CD14-positive monocyte (primary cell): ENCODE results near the gene SLC2A2. TPM values are rescaled to one million over a fixed set of nuclear protein-coding genes. Genes with fewer than 3 reads are reported as not detected.

Experiments used
- DNase-seq, 3 donors: peaks; one replicate each; pipeline ENCODE4 v3.0.0-alpha.2; 2011 to 2022
- H2AFZ ChIP-seq: 2 replicates; pipeline ENCODE4 v1.6.0; 2012; ENCODE audit warnings: mild to moderate bottlenecking, low read depth, low read length, inconsistent platforms; ENCODE audit not compliant: insufficient read depth, poor library complexity, severe bottlenecking
- H3K27ac ChIP-seq, 2 donors: 1 replicate in 1 of 2; 2 replicates in 1 of 2; pipeline ENCODE4 v1.5.1; 2012 to 2013; ENCODE audit warnings: low read length in 2 of 2, control low read depth in 1 of 2, inconsistent platforms in 1 of 2, low read depth in 1 of 2, mild to moderate bottlenecking in 1 of 2
- H3K27me3 ChIP-seq, 2 donors: one replicate each; pipeline versions ENCODE4 v1.6.0 to v1.6.1; 2011 to 2013; ENCODE audit warnings: low read length in 2 of 2; ENCODE audit not compliant: control insufficient read depth in 2 of 2, insufficient read depth in 2 of 2
- H3K36me3 ChIP-seq, 2 donors: replicated peaks in 1 of 2; 1 replicate in 1 of 2; 2 replicates in 1 of 2; pipeline versions ENCODE4 v1.5.1 to v1.6.1; 2012 to 2013; ENCODE audit warnings: low read length in 2 of 2, control low read depth in 1 of 2, inconsistent platforms in 1 of 2, mild to moderate bottlenecking in 1 of 2; ENCODE audit not compliant: insufficient read depth in 2 of 2, control insufficient read depth in 1 of 2
- H3K4me1 ChIP-seq, 2 donors: 1 replicate in 1 of 2; 2 replicates in 1 of 2; pipeline versions ENCODE4 v1.5.1 to v1.6.1; 2012 to 2013; ENCODE audit warnings: low read length in 2 of 2, control low read depth in 1 of 2, inconsistent platforms in 1 of 2, mild to moderate bottlenecking in 1 of 2, moderate library complexity in 1 of 2; ENCODE audit not compliant: insufficient read depth in 2 of 2, control insufficient read depth in 1 of 2
- H3K4me2 ChIP-seq: replicated peaks from 2 replicates; pipeline ENCODE3; 2012; ENCODE audit warnings: low read length, moderate library complexity, mild to moderate bottlenecking; ENCODE audit not compliant: poor library complexity, severe bottlenecking; ENCODE audit errors: extremely low read depth
- H3K4me3 ChIP-seq, 3 experiments: fragments of 200-600 bp in 1 of 3; sonication (generic) in 1 of 3; replicated peaks in 1 of 3; 1 replicate in 2 of 3; 2 replicates in 1 of 3; pipeline ENCODE4 v1.5.1; 2011 to 2013; ENCODE audit warnings: low read length in 3 of 3, mild to moderate bottlenecking in 3 of 3, control low read depth in 2 of 3, low read depth in 2 of 3, inconsistent platforms in 1 of 3, moderate library complexity in 1 of 3
- H3K79me2 ChIP-seq: 2 replicates; pipeline ENCODE4 v1.6.0; 2012; ENCODE audit warnings: mild to moderate bottlenecking, control low read depth, inconsistent platforms, low read length, moderate library complexity; ENCODE audit not compliant: insufficient read depth
- H3K9ac ChIP-seq: 2 replicates; pipeline ENCODE4 v1.6.0; 2017; ENCODE audit warnings: low read length, mild to moderate bottlenecking; ENCODE audit not compliant: insufficient read depth, poor library complexity, severe bottlenecking
- H3K9me3 ChIP-seq, 2 donors: replicated peaks in 1 of 2; 1 replicate in 1 of 2; 2 replicates in 1 of 2; pipeline versions ENCODE4 v1.5.1 to v1.6.1; 2012 to 2013; ENCODE audit warnings: low read length in 2 of 2, control low read depth in 1 of 2; ENCODE audit not compliant: control insufficient read depth in 1 of 2, insufficient read depth in 1 of 2
- H4K20me1 ChIP-seq: 2 replicates; pipeline ENCODE4 v1.6.0; 2012; ENCODE audit warnings: mild to moderate bottlenecking, low read length, control low read depth, moderate library complexity; ENCODE audit not compliant: insufficient read depth
- H3K27ac Mint-ChIP-seq, 7 donors: one replicate each; pipeline ENCODE4 v1.8.0; 2020; ENCODE audit warnings: mild to moderate bottlenecking in 7 of 7, mixed read lengths in 7 of 7, moderate library complexity in 6 of 7, inconsistent platforms in 2 of 7
- H3K27me3 Mint-ChIP-seq, 3 donors: one replicate each; pipeline ENCODE4 v1.8.0; 2021 to 2022; ENCODE audit warnings: low read depth in 3 of 3, mild to moderate bottlenecking in 3 of 3, mixed read lengths in 3 of 3, moderate library complexity in 3 of 3, inconsistent platforms in 1 of 3
- H3K36me3 Mint-ChIP-seq, 2 donors: one replicate each; pipeline ENCODE4 v1.8.0; 2020; ENCODE audit warnings: mixed read lengths in 2 of 2, inconsistent platforms in 1 of 2, mild to moderate bottlenecking in 1 of 2
- H3K4me1 Mint-ChIP-seq: one replicate; pipeline ENCODE4 v1.8.0; 2020; ENCODE audit warnings: mild to moderate bottlenecking, mixed read lengths
- H3K4me3 Mint-ChIP-seq, 2 donors: one replicate each; pipeline ENCODE4 v1.8.0; 2020; ENCODE audit warnings: mild to moderate bottlenecking in 2 of 2, mixed read lengths in 2 of 2, moderate library complexity in 1 of 2
- H3K9me3 Mint-ChIP-seq, 7 donors: one replicate each; pipeline ENCODE4 v1.8.0; 2020 to 2022; ENCODE audit warnings: mixed read lengths in 7 of 7, mild to moderate bottlenecking in 6 of 7, moderate library complexity in 6 of 7, inconsistent platforms in 2 of 7
- CTCF ChIP-seq: fragments of 200-600 bp; IDR thresholded peaks from one replicate; pipeline ENCODE4 v1.8.0; 2022; ENCODE audit warnings: antibody characterized with exemption, mild to moderate bottlenecking
- WGBS: methylation state at CpG from one replicate; pipeline ENCODE4 v1.1.5; 2013; ENCODE audit warnings: missing lambda C conversion rate; ENCODE audit not compliant: insufficient coverage; 5-methylcytosine and 5-hydroxymethylcytosine counted together
- intact Hi-C, 2 donors: fragments of 100-400 bp; cut with micrococcal nuclease; formaldehyde crosslinking; loops; one replicate each; pipeline versions ENCODE4 v1.15.0 to v1.15.1; 2023
- polyA plus RNA-seq, 3 donors: library from polyadenylated mRNA; depleted of rRNA in 1 of 3; unstranded in 2 of 3; stranded (reverse) in 1 of 3; fragments of 300-500 nt in 2 of 3; fragments of >200 nt in 1 of 3; fragmentation: Illumina TruSeq in 2 of 3; gene quantifications; 1 replicate in 2 of 3; 2 replicates in 1 of 3; pipeline ENCODE4 v1.2.3, GENCODE V29; 2012 to 2021

Gene SLC2A2
- polyA plus RNA-seq, 3 donors = not detected

DNA sequence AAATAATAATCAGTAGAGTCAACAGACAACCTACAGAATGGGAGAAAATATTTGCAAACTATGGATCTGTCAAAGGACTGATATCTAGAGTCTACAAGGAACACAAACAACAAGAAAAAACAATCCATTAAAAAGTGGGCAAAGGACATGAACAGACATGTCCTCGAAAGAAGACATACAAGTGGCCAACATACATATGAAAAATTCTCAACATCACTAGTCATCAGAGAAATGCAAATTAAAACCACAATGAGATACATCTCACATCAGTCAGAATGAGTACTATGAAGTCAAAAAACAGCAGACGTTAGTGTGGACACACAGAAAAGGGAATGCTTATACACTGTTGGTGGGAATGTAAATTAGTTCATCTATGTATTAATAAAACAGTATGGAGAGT, 33.7 kb downstream of the SLC2A2 start:
- H3K4me2 ChIP-seq = no peak overlapping the region
- no peak overlapping the region for H3K27ac ChIP-seq
- no peaks in the 10 kb centered on the region for H3K4me1 ChIP-seq
- no peak overlapping the region for H3K9ac ChIP-seq
- H3K4me3 ChIP-seq = no peak overlapping the region
- DNase-seq = no peak
- no peak for TF ChIP-seq CTCF
- WGBS = no CpG with 5 or more reads among the region's 2 CpGs
- H3K9me3 ChIP-seq = no peaks in the 10 kb centered on the region
- peaks cover 0 to 3% (median 0%) of the 10 kb centered on the region in 7 donors for H3K9me3 Mint-ChIP-seq
- H3K27me3 Mint-ChIP-seq = peaks cover 0 to 7% (median 0%) of the 10 kb centered on the region in 3 donors
- no peak overlapping the region for H3K27ac Mint-ChIP-seq
- no peaks in the 10 kb centered on the region for H3K36me3 ChIP-seq
- no peaks in the 10 kb centered on the region for H3K36me3 Mint-ChIP-seq
- no peaks in the 10 kb centered on the region for H3K79me2 ChIP-seq
- no peak overlapping the region for H3K4me3 Mint-ChIP-seq
- H4K20me1 ChIP-seq = no peaks in the 10 kb centered on the region
- H3K27me3 ChIP-seq = no peaks in the 10 kb centered on the region
- no peaks in the 10 kb centered on the region for H3K4me1 Mint-ChIP-seq
- H2AFZ ChIP-seq = no peak overlapping the region
- intact Hi-C loops = no loop called here

DNA sequence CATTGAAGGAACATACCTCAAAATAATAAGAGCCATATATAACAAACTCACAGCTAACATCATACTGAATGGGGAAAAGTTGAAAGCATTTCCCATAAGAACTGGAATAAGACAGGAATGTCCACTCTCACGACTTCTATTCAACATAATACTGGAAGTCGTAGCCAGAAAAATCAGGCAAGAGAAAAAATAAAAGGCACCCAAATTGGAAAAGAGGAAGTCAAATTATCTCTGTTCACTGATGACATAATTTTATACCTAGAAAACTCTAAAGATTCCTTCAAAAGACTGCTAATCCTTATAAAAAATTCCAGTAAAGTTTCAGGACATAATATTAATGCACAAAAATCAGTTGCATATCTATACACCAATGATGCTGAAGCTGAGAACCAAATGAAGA, 34.9 kb downstream of the SLC2A2 start:
- H3K36me3 ChIP-seq = no peaks in the 10 kb centered on the region
- intact Hi-C loops = no loop called here
- no peak for DNase-seq

More for the DNA sequence above, 34.9 kb downstream of the SLC2A2 start:
- Histone ChIP-seq H2AFZ (no peak overlapping the region), H3K9ac (no peak overlapping the region), H4K20me1 (no peaks in the 10 kb centered on the region), H3K4me3 (no peak overlapping the region), H3K9me3 (no peaks in the 10 kb centered on the region), H3K27me3 (no peaks in the 10 kb centered on the region), H3K4me1 (no peaks in the 10 kb centered on the region), H3K4me2 (no peak overlapping the region), H3K79me2 (no peaks in the 10 kb centered on the region), H3K27ac (no peak overlapping the region)
- TF ChIP-seq CTCF = no peak
- H3K4me1 Mint-ChIP-seq = no peaks in the 10 kb centered on the region
- H3K27ac Mint-ChIP-seq = no peak overlapping the region
- H3K27me3 Mint-ChIP-seq = peaks cover 0 to 7% (median 0%) of the 10 kb centered on the region in 3 donors
- no peaks in the 10 kb centered on the region for H3K36me3 Mint-ChIP-seq
- H3K4me3 Mint-ChIP-seq = no peak overlapping the region
- peaks cover 0 to 3% (median 0%) of the 10 kb centered on the region in 7 donors for H3K9me3 Mint-ChIP-seq
- no CpG with 5 or more reads among the region's 2 CpGs for WGBS
